ENCODE results near the gene ADD3. TPM values are rescaled to one million over a fixed set of nuclear protein-coding genes. Genes with fewer than 3 reads are reported as not detected.

Gene ADD3
- total and polyA plus RNA-seq, 2 experiments from 2014 or later, result 96.9 to 114 TPM

- no peak for TF ChIP-seq CTCF (IDR thresholded peaks at IDR 0.05; ENCODE audit: low read depth, low read length)
- DNase-seq (ENCODE audit: low read depth in 1 of 2, low spot score in 1 of 2), result no peak
- Histone ChIP-seq H3K9me3 (ENCODE audit: low read depth) (no peaks in the 10 kb centered on the region), H3K4me1 (ENCODE audit: low read depth) (peaks cover 51% of the 10 kb centered on the region), H3K36me3 (no peaks in the 10 kb centered on the region), H3K4me3 (no peak overlapping the region), H3K27ac (peak overlapping the region; percentile 62), H3K27me3 (no peaks in the 10 kb centered on the region)
Measured at GRCh38 chr10:110013630-110014293, 6.0 kb downstream of the ADD3 start.

- H3K4me3 ChIP-seq, result no peak overlapping the region
- no peaks in the 10 kb centered on the region for H3K9me3 ChIP-seq (ENCODE audit: low read depth)
- TF ChIP-seq CTCF (IDR thresholded peaks at IDR 0.05; ENCODE audit: low read depth, low read length), result peak; percentile 24
- peaks cover 32% of the 10 kb centered on the region for H3K4me1 ChIP-seq (ENCODE audit: low read depth)
- DNase-seq (ENCODE audit: low read depth in 1 of 2, low spot score in 1 of 2), result peak in 1 of 2 donors; percentile 29
- no peaks in the 10 kb centered on the region for H3K36me3 ChIP-seq
- H3K27ac ChIP-seq, result peak overlapping the region; percentile 69
- no peaks in the 10 kb centered on the region for H3K27me3 ChIP-seq
Measured at GRCh38 chr10:110016039-110016438, 8.3 kb downstream of the ADD3 start.

- Histone ChIP-seq H3K27ac (peak overlapping the region; percentile 69), H3K4me3 (no peak overlapping the region), H3K9me3 (ENCODE audit: low read depth) (no peaks in the 10 kb centered on the region), H3K4me1 (ENCODE audit: low read depth) (peaks cover 24% of the 10 kb centered on the region), H3K36me3 (no peaks in the 10 kb centered on the region), H3K27me3 (no peaks in the 10 kb centered on the region)
- DNase-seq (ENCODE audit: low read depth in 1 of 2, low spot score in 1 of 2), result no peak
- no peak for TF ChIP-seq CTCF (IDR thresholded peaks at IDR 0.05; ENCODE audit: low read depth, low read length)
Measured at GRCh38 chr10:110017052-110017451, 9.3 kb downstream of the ADD3 start.

GRCh38 chr10:110017907-110018306, 10.1 kb downstream of the ADD3 start:
- H3K27me3 ChIP-seq, result no peaks in the 10 kb centered on the region
- H3K36me3 ChIP-seq, result no peaks in the 10 kb centered on the region
- H3K9me3 ChIP-seq (ENCODE audit: low read depth), result no peaks in the 10 kb centered on the region
- H3K27ac ChIP-seq, result peak overlapping the region; percentile 69
- H3K4me1 ChIP-seq (ENCODE audit: low read depth), result peaks cover 33% of the 10 kb centered on the region
- no peak for TF ChIP-seq CTCF (IDR thresholded peaks at IDR 0.05; ENCODE audit: low read depth, low read length)
- peak in 1 of 2 donors; percentile 47 for DNase-seq (ENCODE audit: low read depth in 1 of 2, low spot score in 1 of 2)
- H3K4me3 ChIP-seq, result no peak overlapping the region

GRCh38 chr10:110020265-110020664, 12.5 kb downstream of the ADD3 start:
- DNase-seq (ENCODE audit: low read depth in 1 of 2, low spot score in 1 of 2), result no peak
- Histone ChIP-seq H3K27ac (peak overlapping the region; percentile 19), H3K36me3 (no peaks in the 10 kb centered on the region), H3K4me1 (ENCODE audit: low read depth) (peaks cover 33% of the 10 kb centered on the region), H3K9me3 (ENCODE audit: low read depth) (no peaks in the 10 kb centered on the region), H3K4me3 (no peak overlapping the region), H3K27me3 (no peaks in the 10 kb centered on the region)
- TF ChIP-seq CTCF (IDR thresholded peaks at IDR 0.05; ENCODE audit: low read depth, low read length), result no peak

Measured in cardiac muscle cell (in vitro differentiated cells and primary cell).